HG02884 (cell line): ENCODE measurements around the gene KHDC3L.

Experiments used
- ATAC-seq: cut with Tn5 transposase; IDR thresholded peaks from one replicate; pipeline ENCODE4 v1.9.1; 2021; ENCODE audit warnings: mild to moderate bottlenecking, moderate library complexity; ENCODE audit not compliant: unreplicated experiment

The KHDC3L gene

DNA sequence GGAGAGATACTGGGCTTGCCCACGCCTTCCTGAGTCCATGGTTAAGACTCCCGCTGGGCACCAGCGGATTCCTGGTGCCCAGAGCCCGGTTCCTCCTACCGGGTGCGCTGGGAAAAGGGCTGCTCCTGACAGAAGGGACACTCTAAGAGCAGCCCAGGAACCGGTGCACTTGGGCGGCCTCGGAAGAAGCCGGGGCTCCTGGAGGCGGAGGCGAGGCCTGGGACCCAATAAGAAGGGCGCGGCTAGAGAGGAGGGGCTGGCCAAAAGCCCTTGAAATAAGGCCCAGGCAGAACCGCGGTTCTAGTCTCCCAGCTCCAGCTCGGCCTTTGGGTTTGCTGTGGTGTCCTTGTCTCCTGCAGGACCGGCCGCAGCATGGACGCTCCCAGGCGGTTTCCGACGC, at the start of gene KHDC3L:
KHDC3L (plus strand) TSS at position 301 of the 400 bp plus-strand sequence; CDS start at position 373, 72 bp downstream.
- no peak for ATAC-seq

DNA sequence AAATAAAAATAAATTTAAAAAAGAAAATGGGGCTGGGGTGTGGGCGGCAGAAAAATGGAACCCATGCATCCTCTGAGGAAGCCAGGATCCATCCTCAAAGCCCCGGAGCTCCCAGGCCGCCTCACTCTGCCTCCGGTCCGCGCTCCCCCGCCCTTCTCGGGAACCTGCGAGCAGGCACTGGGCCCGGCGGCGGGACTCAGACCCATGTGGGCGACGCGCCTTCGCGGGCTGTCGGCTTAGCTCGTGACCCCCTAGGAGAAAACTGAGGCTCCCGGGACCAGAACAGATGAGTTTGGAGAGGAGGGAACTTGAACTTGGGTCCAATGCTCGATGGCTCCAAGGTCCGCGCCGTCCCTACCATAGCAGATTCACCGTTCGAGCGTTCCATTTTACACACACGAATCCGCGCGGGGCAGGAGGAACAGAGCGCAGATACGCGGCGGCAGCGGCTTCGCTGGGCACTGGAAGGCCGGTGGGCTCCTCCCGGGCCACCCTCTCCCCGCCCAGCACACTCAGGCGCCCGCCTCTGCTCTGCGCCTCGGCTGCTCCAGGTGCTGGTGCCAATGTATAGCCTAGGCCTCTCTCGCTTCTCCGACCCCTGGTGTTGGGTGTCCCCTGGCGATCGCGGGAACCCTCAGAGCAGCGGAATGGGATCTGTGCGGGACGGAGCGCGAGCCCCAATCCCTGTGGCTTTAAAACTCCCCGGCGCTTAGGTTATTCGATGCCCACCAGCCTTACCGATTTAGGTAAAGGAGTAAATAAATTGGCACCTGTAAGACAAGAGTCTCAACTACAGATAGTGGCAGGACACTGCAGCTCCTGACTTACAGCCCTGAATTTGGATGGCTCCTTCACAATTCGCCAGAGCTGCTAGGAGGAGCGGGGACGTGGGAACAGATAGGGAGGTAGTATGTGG, 47.6 kb upstream of the KHDC3L start:
- ATAC-seq, result no peak

GRCh38 chr6:73323323-73323722, 39.1 kb upstream of the KHDC3L start:
- ATAC-seq, result no peak

- ATAC-seq, result no peak
Measured at GRCh38 chr6:73325656-73326055, 36.8 kb upstream of the KHDC3L start.

DNA sequence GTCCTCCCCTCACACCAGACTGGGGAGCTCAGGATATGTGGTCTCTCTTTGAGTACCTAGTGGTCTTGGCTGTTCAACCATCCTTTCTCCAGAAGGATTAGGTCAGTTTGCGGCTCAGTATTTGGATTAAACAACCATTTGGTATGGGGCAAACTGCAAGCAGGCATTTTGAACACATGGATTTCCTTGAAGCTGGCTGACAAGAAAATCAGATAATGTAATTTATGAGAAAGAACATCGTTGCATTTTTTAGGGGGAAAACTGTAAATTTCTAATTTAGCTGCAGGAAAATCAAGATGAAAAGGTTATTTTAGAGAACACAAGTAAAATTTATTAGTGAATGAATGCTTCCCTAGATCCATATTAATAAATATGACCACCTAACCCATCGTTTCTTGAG, 33.7 kb upstream of the KHDC3L start:
- ATAC-seq, result no peak

DNA sequence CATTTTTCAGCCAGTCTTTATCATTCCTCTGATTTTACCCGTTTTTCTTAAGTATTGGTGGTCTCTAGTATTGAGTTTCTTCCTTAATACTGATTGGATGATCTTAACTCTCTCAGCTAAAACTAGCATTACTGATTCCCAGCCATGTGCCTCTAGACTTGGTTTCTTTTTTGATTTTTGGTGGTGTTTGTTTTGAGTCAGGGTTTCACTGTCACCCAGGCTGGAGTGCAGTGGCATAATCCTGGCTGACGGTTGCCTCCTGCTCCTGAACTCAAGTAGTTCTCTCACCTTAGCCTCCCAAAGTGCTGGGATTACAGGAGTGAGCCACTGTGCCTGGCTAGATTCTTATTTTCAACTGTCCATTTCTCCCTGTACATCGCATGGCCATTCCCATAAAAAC, 33.3 kb upstream of the KHDC3L start:
- ATAC-seq, result peak; percentile 83

- no peak for ATAC-seq
Measured at GRCh38 chr6:73339340-73339739, 23.1 kb upstream of the KHDC3L start.

- no peak for ATAC-seq
Measured at GRCh38 chr6:73340048-73340447, 22.4 kb upstream of the KHDC3L start.

GRCh38 chr6:73341335-73341734, 21.1 kb upstream of the KHDC3L start:
- no peak for ATAC-seq

DNA sequence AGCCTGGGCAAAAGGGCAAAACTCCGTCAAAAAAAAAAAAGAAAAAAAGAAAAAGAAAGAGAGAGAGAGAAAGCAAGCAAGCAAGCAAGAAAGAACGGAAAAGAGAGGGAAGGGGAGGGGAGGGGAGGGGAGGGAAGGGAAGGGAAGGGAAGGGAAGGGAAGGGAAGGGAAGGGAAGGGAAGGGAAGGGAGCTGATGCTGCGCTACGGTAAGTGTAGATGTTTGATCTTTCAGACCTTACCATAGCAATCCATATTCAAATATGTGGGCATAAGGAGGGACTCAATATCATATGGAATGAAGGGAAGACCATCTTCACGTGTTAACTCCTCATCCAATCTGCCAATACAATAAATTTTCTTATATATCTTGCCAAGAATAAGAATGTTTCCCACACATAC, 20.3 kb upstream of the KHDC3L start:
- no peak for ATAC-seq

- no peak for ATAC-seq
Measured at GRCh38 chr6:73343164-73343563, 19.3 kb upstream of the KHDC3L start.

DNA sequence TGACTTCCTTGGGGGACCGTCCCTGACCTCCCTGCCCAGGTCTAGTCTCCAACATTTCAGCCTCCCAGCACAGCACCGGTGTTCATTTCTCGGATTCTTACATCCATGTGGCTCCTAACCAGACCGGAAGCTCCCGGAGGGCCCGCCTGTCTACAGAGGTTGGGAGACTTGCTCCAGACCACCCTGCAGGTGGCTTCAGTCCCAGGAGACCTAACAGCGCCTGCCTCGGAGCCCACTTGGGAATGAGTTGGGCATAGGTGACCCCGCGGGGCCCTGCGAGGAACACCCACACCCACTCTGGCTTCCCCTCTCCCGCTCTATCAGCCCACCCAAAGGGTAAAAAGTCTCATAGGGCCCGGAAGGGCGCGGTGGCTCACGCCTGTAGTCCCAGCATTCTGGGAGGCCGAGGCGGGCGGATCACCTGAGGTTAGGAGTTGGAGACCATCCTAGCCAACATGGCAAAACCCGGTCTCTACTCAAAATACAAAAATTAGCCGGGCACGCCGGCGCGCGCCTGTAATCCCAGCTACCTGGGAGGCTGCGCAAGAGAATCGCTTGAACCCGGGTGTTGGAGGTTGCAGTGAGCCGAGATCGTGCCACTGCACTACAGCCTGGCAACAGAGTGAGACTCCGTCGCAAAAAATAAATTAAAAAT, 13.8 kb upstream of the KHDC3L start:
- ATAC-seq, result no peak

DNA sequence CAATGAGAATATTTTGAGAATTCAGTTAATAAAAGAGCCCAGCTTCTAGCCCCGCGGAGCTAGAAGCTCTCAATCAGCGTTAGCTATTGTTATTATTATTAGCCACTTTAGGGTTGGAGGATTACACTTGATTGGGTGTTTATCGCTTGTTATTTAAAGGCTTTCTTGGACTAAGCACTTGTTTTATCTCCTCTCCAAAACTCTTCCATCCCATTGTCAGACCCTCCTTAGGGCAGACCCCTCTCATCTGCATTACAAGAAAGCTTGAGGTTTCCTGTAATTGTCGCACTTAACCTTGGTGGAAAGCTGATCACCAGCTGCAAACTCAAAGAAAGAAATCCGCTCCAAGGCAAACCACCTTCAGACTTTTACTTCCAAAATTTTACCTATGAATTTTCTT, 13.1 kb upstream of the KHDC3L start:
- no peak for ATAC-seq

- no peak for ATAC-seq
Measured at GRCh38 chr6:73353636-73354593, 8.5 kb upstream of the KHDC3L start, which contains the start of gene DPPA5. TSS of gene DPPA5 (minus strand) at chr6:73354276. CDS start at chr6:73354225, 51 bp downstream.

- no peak for ATAC-seq
Measured at GRCh38 chr6:73362869-73363536, 545 bp downstream of the KHDC3L start.

DNA sequence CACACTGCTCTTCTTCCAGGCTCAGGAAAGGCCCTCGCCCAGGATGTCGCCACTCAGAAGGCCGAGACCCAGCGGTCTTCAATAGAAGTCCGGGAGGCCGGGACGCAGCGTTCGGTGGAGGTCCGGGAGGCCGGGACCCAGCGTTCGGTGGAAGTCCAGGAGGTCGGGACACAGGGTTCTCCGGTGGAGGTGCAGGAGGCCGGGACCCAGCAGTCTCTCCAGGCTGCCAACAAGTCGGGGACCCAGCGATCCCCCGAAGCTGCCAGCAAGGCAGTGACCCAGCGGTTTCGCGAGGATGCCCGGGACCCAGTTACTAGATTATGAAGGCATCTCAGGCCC, 1.0 kb downstream of the KHDC3L start:
- no peak for ATAC-seq

DNA sequence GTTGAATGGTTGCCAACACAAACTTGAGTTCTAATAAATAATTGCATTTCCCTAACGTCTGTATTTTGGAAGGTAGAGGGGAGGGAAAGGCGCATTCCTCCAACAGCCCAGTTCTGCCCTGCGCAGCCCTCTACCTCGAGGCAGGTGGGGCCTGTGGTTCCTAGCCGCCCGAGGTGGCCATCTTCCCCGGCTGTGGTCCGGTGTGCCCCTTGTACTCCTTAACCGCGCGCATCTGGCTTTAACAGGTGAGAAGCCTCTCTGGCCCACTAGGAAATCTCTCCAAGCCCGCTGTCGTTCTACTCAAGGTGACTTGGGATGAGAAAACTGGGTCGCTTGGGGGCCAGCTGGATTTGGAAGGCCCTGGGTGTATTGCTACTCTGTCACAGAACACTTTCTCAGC, 1.7 kb downstream of the KHDC3L start:
- ATAC-seq, result no peak

- ATAC-seq, result no peak
Measured at GRCh38 chr6:73364549-73364948, 2.1 kb downstream of the KHDC3L start.

DNA sequence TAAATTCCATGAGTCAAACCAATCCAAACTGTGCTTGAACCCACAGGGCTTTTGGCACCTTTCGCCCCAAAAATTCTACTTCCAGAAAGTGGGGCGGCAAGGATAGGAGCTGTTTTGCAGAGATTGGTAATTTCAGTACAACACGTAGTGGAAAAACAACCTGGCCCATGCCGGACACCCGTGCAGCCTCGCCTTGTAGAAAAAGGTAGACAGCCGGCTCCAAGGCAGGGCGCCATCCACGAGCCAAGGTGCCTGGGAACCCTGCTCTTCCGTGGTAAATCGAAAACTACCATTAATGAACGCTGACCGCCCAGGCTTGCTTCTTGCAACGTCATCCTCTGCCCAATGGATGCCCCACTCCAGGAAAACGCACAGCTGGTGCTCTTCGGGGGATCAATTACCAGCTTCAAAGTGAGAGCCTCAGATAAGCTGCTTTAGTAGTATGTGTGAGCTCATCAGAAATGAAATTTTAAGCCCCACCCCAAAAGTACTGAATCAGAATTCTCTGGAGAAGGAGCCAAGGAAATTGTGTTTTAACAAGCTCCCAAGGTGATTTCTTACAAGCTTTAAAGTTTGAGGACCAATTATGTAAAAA, 5.4 kb downstream of the KHDC3L start:
- no peak for ATAC-seq

DNA sequence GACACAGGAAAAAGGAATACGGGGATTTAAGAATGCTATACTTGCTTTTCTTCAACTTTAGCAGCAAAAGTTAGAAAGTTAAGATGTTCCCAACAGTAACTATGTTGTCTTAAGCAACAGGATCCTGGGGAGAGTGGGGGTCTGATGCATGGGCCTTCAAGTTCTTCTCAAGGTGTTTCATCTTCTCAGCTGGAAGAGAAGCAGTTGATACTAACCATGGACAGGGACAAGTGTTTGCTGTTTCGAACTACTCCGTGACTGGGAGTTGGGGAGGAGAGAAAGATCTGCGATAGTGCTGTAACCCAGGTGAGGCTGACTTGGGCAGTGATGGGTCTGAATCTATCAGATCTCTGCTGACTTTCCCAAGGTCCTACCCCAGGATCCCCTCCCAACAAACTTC, 6.2 kb downstream of the KHDC3L start:
- ATAC-seq, result no peak
